RWPE1 (cell line): Measurements from ENCODE around the gene LRRN4.
A peak's percentile ranks its signal among the peaks of the same experiment; 100 is the strongest.

Source experiments
- CTCF ChIA-PET: fragments of 350-600 bp; sonication (Branson Sonifier 250); formaldehyde crosslinking; extraction: SDS; loops from one replicate; lab custom pipeline; 2021; lab: Yijun Ruan, JAX
- POLR2A ChIA-PET: fragments of 400-600 bp; formaldehyde crosslinking; extraction: SDS; loops from one replicate; lab custom pipeline; 2020; ENCODE audit warnings: antibody characterized with exemption; ENCODE audit not compliant: low non-redundant PET; lab: Yijun Ruan, JAX
- DNase-seq: peaks from one replicate; pipeline ENCODE4 v3.0.0; 2012; ENCODE audit warnings: low spot score
- H3K27ac ChIP-seq: fragments of 450-650 bp; 2 replicates; pipeline ENCODE4 v1.5.1; 2017
- CTCF ChIP-seq: fragments of 450-650 bp; conservative IDR thresholded peaks from 2 replicates; pipeline ENCODE4 v1.5.1; 2017; ENCODE audit warnings: low read depth, mild to moderate bottlenecking

LRRN4 gene

GRCh38 chr20:6075428-6076219, 21.8 kb upstream of the LRRN4 start:
- TF ChIP-seq CTCF = no peak
- no peak for DNase-seq
- POLR2A ChIA-PET = interaction anchor here (0.6 kb wide), 1 partner anchor 178 kb away, joined by 3 read pairs; no protein-coding TSS in a partner anchor
- CTCF ChIA-PET = interaction anchor here (0.7 to 0.8 kb wide), 2 partner anchors 17 to 547 kb away, joined by 4 read pairs; no protein-coding TSS in a partner anchor
- H3K27ac ChIP-seq = 0 out of 2 replicates have a peak overlapping the region, but pooled peaks have one; percentile 33

GRCh38 chr20:6074784-6075183, 20.9 kb upstream of the LRRN4 start:
- POLR2A ChIA-PET = no interaction called here

GRCh38 chr20:6074145-6074561, 20.3 kb upstream of the LRRN4 start:
- CTCF ChIA-PET = interaction anchor here (0.5 to 1.3 kb wide), 4 partner anchors 20 to 720 kb away, joined by 3 read pairs; partner anchors contain the start of gene LRRN4
- no peak for DNase-seq
- POLR2A ChIA-PET = no interaction called here
- H3K27ac ChIP-seq = peak overlapping the region; percentile 3; the same call in 1 of the 2 replicates
- TF ChIP-seq CTCF = no peak

More at GRCh38 chr20:6074784-6075183, 20.9 kb upstream of the LRRN4 start:
- TF ChIP-seq CTCF = no peak
- CTCF ChIA-PET = interaction anchor here (0.6 to 1.3 kb wide), 2 partner anchors 21 to 417 kb away, joined by 3 read pairs; partner anchors contain the start of gene LRRN4
- H3K27ac ChIP-seq = no peak overlapping the region
- DNase-seq = no peak

GRCh38 chr20:6070829-6071695, 17.2 kb upstream of the LRRN4 start:
- ChIA-PET POLR2A (no interaction called here), CTCF (no interaction called here)
- no peak overlapping the region for H3K27ac ChIP-seq
- DNase-seq = no peak
- TF ChIP-seq CTCF = no peak

GRCh38 chr20:6069669-6070068, 15.8 kb upstream of the LRRN4 start:
- ChIA-PET POLR2A (no interaction called here), CTCF (interaction anchor here (0.6 kb wide), 1 partner anchor 46 kb away, joined by 4 read pairs; no protein-coding TSS in a partner anchor)
- no peak for DNase-seq

More at GRCh38 chr20:6069669-6070068, 15.8 kb upstream of the LRRN4 start:
- H3K27ac ChIP-seq = no peak overlapping the region
- TF ChIP-seq CTCF = no peak
